DND-41 (cell line): ENCODE measurements around the gene PITPNM1.

Experiments used
- CTCF ChIP-seq: IDR thresholded peaks from 2 replicates; pipeline ENCODE4 v1.5.1; 2012; ENCODE audit warnings: borderline replicate concordance, low read length, moderate library complexity, mild to moderate bottlenecking; ENCODE audit not compliant: poor library complexity, severe bottlenecking; ENCODE audit errors: extremely low read depth
- EZH2 ChIP-seq: IDR thresholded peaks from 3 replicates; pipeline ENCODE4 v1.6.1; 2012; ENCODE audit warnings: borderline replicate concordance, low read depth, mild to moderate bottlenecking, moderate library complexity, low read length, inconsistent platforms; ENCODE audit not compliant: severe bottlenecking

- no peak for TF ChIP-seq CTCF
- TF ChIP-seq EZH2 = no peak
Measured at GRCh38 chr11:67510023-67510345, 4.8 kb upstream of the PITPNM1 start.
